ENCODE results near the gene C6.

Gene C6

DNA sequence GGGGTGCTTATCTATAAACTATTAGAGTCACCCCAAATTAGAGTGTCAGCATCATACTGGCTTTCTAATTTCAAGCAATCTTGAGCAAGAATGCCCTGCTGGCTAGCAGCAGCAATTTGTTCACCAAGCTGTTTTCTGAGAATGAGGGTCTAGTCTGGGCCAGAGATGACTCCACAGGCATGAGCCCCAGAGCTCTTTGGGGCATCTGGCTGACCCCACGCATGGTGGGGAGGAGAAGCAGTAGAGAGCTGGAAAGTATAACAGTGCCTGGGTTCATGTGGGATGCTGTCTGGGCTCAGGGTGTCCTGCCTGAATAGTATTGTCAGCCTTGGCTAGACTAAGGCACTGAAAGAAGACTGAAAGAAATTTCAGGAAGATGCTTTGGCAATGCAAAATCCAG, 64.9 kb downstream of the C6 start:
- Histone ChIP-seq H3K36me3 (ENCODE audit: control insufficient read depth in 5 of 5, insufficient read depth in 5 of 5, low read length in 5 of 5) (peaks cover 0 to 5% (median 0%) of the 10 kb centered on the region in 5 donors), H3K9ac (ENCODE audit: low read length in 5 of 5) (no peak overlapping the region), H3K4me3 (ENCODE audit: low read depth in 1 of 5, low read length in 5 of 5) (no peak overlapping the region), H3K4me1 (ENCODE audit: control insufficient read depth in 5 of 5, insufficient read depth in 5 of 5, low read length in 5 of 5) (peaks cover 0 to 31% (median 17%) of the 10 kb centered on the region in 5 donors), H3K27me3 (ENCODE audit: control insufficient read depth in 5 of 5, insufficient read depth in 4 of 5, low read length in 5 of 5) (no peaks in the 10 kb centered on the region), H3K27ac (ENCODE audit: low read depth, low read length) (no peak overlapping the region), H3K9me3 (ENCODE audit: control insufficient read depth in 5 of 5, low read length in 5 of 5) (no peaks in the 10 kb centered on the region)

DNA sequence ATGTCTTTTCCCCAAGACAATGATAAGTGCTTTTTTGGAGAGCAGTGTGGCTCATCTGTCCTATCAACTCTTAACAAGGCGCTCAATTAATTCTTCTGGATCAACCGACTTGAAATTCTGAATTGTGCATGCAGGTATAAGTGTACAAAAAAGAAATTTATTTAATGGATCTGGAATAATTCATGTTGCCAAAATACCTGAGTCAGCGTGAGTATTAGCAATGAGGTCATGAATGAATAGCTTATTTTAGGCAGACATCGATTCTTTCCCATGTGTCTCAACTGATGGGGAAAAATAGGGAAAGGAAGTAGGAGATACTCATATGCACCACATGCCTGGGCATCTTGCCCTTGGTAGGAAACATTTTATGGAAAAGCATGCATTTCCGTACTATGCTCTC, 68.0 kb downstream of the C6 start:
- no peaks in the 10 kb centered on the region for H3K9me3 ChIP-seq (ENCODE audit: control insufficient read depth in 5 of 5, low read length in 5 of 5)
- H3K36me3 ChIP-seq (ENCODE audit: control insufficient read depth in 5 of 5, insufficient read depth in 5 of 5, low read length in 5 of 5): peaks cover 0 to 13% (median 0%) of the 10 kb centered on the region in 5 donors
- peaks cover 0 to 11% (median 0%) of the 10 kb centered on the region in 5 donors for H3K4me1 ChIP-seq (ENCODE audit: control insufficient read depth in 5 of 5, insufficient read depth in 5 of 5, low read length in 5 of 5)
- H3K27ac ChIP-seq (ENCODE audit: low read depth, low read length): no peak overlapping the region
- H3K27me3 ChIP-seq (ENCODE audit: control insufficient read depth in 5 of 5, insufficient read depth in 4 of 5, low read length in 5 of 5): no peaks in the 10 kb centered on the region
- H3K4me3 ChIP-seq (ENCODE audit: low read depth in 1 of 5, low read length in 5 of 5): no peak overlapping the region
- no peak overlapping the region for H3K9ac ChIP-seq (ENCODE audit: low read length in 5 of 5)

DNA sequence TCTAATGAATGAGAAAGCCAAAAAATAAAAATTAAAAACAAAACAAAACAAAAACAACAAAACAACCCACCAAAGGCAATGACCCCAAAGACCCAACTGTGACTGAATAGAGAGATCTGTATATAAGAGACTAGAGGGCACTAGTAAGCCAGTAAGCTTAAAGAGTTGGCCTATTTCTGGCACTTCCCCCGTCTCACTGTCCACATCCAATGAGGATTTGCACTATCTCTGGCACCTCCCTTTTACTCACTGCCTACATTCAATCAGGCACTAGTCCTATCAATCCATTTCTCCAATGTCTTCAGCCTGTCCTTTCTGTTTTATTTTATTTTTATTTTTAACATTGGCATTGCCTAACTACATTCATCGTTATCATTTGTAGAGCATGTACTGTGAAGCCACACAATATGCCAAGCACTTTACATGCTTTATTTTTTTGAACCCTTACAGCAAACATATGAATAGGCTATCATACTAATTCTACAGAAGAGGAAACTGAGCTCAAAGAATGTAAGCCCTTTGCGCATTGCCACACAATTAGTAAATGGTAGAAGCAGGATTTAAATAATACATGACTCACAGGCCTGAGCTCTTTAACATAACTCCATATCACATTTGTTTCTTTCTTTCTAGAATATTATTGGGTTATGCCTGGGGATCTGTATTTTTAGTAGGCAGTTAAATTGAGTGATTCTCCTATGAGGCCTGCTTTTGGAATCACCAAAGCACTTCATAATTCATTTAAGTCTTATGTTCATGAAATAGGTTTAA, 70.0 kb downstream of the C6 start:
- Histone ChIP-seq H3K27ac (ENCODE audit: low read depth, low read length) (no peak overlapping the region), H3K36me3 (ENCODE audit: control insufficient read depth in 5 of 5, insufficient read depth in 5 of 5, low read length in 5 of 5) (peaks cover 0 to 13% (median 0%) of the 10 kb centered on the region in 5 donors), H3K4me1 (ENCODE audit: control insufficient read depth in 5 of 5, insufficient read depth in 5 of 5, low read length in 5 of 5) (peaks cover 0 to 7% (median 0%) of the 10 kb centered on the region in 5 donors), H3K27me3 (ENCODE audit: control insufficient read depth in 5 of 5, insufficient read depth in 4 of 5, low read length in 5 of 5) (no peaks in the 10 kb centered on the region), H3K4me3 (ENCODE audit: low read depth in 1 of 5, low read length in 5 of 5) (no peak overlapping the region), H3K9me3 (ENCODE audit: control insufficient read depth in 5 of 5, low read length in 5 of 5) (peaks cover 0 to 10% (median 3%) of the 10 kb centered on the region in 5 donors), H3K9ac (ENCODE audit: low read length in 5 of 5) (no peak overlapping the region)

DNA sequence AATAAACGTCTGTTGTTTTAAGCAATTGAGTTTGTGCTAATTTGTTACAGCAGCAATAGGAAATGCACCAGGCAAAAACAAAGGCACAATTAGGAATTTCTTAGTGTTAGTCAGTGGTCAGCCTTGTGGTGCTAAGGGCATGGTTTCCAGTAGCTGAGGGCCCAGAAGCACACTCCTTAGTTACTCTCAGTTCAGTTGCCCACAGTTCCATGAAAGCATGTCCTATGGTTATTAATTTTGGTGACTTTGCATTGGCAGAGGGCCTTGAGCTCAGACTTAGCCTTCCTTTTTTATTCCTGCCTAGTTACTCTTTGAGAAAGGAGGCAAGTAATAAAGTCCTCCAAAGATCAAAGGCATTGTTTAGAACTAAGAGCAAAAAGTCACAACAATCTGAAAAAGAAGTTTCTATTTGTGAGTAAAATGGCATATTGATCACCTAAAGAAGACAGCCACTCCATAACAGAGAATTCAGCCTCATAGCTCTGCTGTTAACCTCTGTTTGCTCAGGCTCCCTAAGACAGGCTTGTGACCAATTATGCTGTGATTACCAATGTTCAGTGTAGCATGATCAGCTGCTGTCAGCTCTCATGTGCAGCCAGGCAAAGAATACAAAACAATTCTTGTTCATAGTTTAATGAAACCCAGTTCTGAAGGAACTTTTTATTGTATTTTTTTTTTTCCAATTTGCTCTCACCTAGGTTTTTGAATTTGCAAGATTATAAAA, 85.2 kb downstream of the C6 start:
- Histone ChIP-seq H3K36me3 (ENCODE audit: control insufficient read depth in 5 of 5, insufficient read depth in 5 of 5, low read length in 5 of 5) (no peaks in the 10 kb centered on the region), H3K27me3 (ENCODE audit: control insufficient read depth in 5 of 5, insufficient read depth in 4 of 5, low read length in 5 of 5) (no peaks in the 10 kb centered on the region), H3K4me1 (ENCODE audit: control insufficient read depth in 5 of 5, insufficient read depth in 5 of 5, low read length in 5 of 5) (no peaks in the 10 kb centered on the region), H3K4me3 (ENCODE audit: low read depth in 1 of 5, low read length in 5 of 5) (no peak overlapping the region), H3K9ac (ENCODE audit: low read length in 5 of 5) (no peak overlapping the region), H3K9me3 (ENCODE audit: control insufficient read depth in 5 of 5, low read length in 5 of 5) (no peaks in the 10 kb centered on the region), H3K27ac (ENCODE audit: low read depth, low read length) (no peak overlapping the region)

DNA sequence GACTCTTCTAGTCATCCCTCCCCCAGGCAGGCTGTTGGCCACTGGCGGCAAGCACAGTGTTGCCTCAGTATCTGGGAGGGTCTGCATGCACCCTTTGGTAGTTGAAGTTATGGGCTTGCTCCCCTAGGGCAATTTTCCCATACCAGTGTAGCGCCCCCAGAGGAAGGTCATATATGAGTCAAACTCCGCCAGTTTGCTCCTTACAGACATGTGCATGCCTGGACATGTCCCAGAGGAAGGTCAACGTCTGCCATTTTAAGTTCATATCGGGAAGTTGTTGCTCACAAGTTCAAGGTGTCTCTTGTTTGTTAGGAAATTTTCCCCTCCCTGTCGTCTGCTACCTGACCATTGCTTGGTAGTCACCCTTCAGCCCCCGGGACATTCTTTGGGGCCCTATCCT, 90.9 kb downstream of the C6 start:
- Histone ChIP-seq H3K27ac (ENCODE audit: low read depth, low read length) (no peak overlapping the region), H3K4me1 (ENCODE audit: control insufficient read depth in 5 of 5, insufficient read depth in 5 of 5, low read length in 5 of 5) (peaks cover 0 to 8% (median 0%) of the 10 kb centered on the region in 5 donors), H3K4me3 (ENCODE audit: low read depth in 1 of 5, low read length in 5 of 5) (no peak overlapping the region), H3K9me3 (ENCODE audit: control insufficient read depth in 5 of 5, low read length in 5 of 5) (no peaks in the 10 kb centered on the region), H3K9ac (ENCODE audit: low read length in 5 of 5) (no peak overlapping the region), H3K36me3 (ENCODE audit: control insufficient read depth in 5 of 5, insufficient read depth in 5 of 5, low read length in 5 of 5) (no peaks in the 10 kb centered on the region), H3K27me3 (ENCODE audit: control insufficient read depth in 5 of 5, insufficient read depth in 4 of 5, low read length in 5 of 5) (no peaks in the 10 kb centered on the region)

DNA sequence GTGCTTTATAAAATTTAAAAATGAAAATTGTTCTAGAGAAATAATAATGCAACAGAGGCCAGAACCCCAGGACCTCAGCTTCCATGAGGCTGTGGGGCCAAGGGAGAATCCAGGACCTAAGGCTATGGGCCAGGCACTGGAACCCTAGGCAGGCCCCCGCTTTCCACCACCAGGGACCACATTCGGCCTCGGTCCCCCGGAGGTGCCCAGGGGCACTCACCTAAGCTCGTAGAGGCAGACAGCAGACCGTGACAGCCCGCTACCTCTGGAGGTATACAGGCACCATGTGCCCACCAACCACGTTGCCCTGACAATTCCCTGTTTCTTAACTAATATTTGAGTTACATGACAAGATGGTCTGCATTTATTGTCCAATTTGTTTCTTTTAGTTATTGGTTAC, 92.7 kb downstream of the C6 start:
- peaks cover 0 to 8% (median 0%) of the 10 kb centered on the region in 5 donors for H3K4me1 ChIP-seq (ENCODE audit: control insufficient read depth in 5 of 5, insufficient read depth in 5 of 5, low read length in 5 of 5)
- no peaks in the 10 kb centered on the region for H3K9me3 ChIP-seq (ENCODE audit: control insufficient read depth in 5 of 5, low read length in 5 of 5)
- H3K27ac ChIP-seq (ENCODE audit: low read depth, low read length): no peak overlapping the region
- H3K4me3 ChIP-seq (ENCODE audit: low read depth in 1 of 5, low read length in 5 of 5): no peak overlapping the region
- no peaks in the 10 kb centered on the region for H3K27me3 ChIP-seq (ENCODE audit: control insufficient read depth in 5 of 5, insufficient read depth in 4 of 5, low read length in 5 of 5)
- H3K9ac ChIP-seq (ENCODE audit: low read length in 5 of 5): no peak overlapping the region
- H3K36me3 ChIP-seq (ENCODE audit: control insufficient read depth in 5 of 5, insufficient read depth in 5 of 5, low read length in 5 of 5): no peaks in the 10 kb centered on the region

DNA sequence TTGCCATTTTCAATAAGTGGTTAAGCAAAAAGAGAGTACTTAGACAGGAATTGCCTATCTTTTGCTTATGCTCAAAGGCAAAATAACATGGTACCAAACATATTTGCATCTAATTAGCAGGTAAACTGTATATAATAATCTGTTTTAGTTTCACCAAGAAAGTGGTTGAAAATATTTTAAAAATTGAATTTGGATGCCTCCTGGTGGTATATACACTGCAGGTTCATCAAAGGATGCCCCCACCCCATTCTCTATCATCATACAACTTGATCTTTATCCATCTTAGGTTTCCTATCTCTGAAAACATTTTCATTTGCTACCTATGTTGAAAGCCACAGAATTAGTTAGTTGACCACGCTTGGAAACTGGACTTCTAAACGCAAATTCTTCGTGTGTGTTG, 95.2 kb downstream of the C6 start:
- no peaks in the 10 kb centered on the region for H3K36me3 ChIP-seq (ENCODE audit: control insufficient read depth in 5 of 5, insufficient read depth in 5 of 5, low read length in 5 of 5)
- no peak overlapping the region for H3K27ac ChIP-seq (ENCODE audit: low read depth, low read length)
- no peaks in the 10 kb centered on the region for H3K27me3 ChIP-seq (ENCODE audit: control insufficient read depth in 5 of 5, insufficient read depth in 4 of 5, low read length in 5 of 5)
- no peak overlapping the region for H3K9ac ChIP-seq (ENCODE audit: low read length in 5 of 5)
- no peaks in the 10 kb centered on the region for H3K9me3 ChIP-seq (ENCODE audit: control insufficient read depth in 5 of 5, low read length in 5 of 5)
- peaks cover 0 to 8% (median 0%) of the 10 kb centered on the region in 5 donors for H3K4me1 ChIP-seq (ENCODE audit: control insufficient read depth in 5 of 5, insufficient read depth in 5 of 5, low read length in 5 of 5)
- H3K4me3 ChIP-seq (ENCODE audit: low read depth in 1 of 5, low read length in 5 of 5): no peak overlapping the region

DNA sequence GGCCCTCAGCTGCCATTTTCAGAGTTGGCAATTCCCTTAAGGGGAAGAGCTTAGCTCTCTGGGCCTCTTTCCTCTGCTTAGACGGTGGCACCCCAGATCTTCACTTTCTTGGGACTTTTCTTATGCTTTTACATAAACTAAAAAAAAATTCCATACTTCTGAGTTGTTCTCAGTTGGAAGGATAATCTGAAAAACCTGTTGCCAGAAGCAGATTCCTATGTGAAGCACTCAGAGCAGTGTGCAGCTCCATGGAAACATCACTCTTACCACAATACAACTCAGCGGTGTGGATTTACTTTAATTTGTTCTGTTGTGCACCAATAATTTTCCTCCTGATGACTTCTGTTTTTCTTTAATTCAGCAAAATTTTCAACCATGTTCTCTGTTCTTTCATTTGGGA, 98.1 kb downstream of the C6 start:
- H3K9ac ChIP-seq (ENCODE audit: low read length in 5 of 5): no peak overlapping the region
- H3K4me3 ChIP-seq (ENCODE audit: low read depth in 1 of 5, low read length in 5 of 5): no peak overlapping the region
- no peaks in the 10 kb centered on the region for H3K27me3 ChIP-seq (ENCODE audit: control insufficient read depth in 5 of 5, insufficient read depth in 4 of 5, low read length in 5 of 5)
- H3K36me3 ChIP-seq (ENCODE audit: control insufficient read depth in 5 of 5, insufficient read depth in 5 of 5, low read length in 5 of 5): no peaks in the 10 kb centered on the region
- H3K9me3 ChIP-seq (ENCODE audit: control insufficient read depth in 5 of 5, low read length in 5 of 5): no peaks in the 10 kb centered on the region
- H3K4me1 ChIP-seq (ENCODE audit: control insufficient read depth in 5 of 5, insufficient read depth in 5 of 5, low read length in 5 of 5): no peaks in the 10 kb centered on the region
- no peak overlapping the region for H3K27ac ChIP-seq (ENCODE audit: low read depth, low read length)

DNA sequence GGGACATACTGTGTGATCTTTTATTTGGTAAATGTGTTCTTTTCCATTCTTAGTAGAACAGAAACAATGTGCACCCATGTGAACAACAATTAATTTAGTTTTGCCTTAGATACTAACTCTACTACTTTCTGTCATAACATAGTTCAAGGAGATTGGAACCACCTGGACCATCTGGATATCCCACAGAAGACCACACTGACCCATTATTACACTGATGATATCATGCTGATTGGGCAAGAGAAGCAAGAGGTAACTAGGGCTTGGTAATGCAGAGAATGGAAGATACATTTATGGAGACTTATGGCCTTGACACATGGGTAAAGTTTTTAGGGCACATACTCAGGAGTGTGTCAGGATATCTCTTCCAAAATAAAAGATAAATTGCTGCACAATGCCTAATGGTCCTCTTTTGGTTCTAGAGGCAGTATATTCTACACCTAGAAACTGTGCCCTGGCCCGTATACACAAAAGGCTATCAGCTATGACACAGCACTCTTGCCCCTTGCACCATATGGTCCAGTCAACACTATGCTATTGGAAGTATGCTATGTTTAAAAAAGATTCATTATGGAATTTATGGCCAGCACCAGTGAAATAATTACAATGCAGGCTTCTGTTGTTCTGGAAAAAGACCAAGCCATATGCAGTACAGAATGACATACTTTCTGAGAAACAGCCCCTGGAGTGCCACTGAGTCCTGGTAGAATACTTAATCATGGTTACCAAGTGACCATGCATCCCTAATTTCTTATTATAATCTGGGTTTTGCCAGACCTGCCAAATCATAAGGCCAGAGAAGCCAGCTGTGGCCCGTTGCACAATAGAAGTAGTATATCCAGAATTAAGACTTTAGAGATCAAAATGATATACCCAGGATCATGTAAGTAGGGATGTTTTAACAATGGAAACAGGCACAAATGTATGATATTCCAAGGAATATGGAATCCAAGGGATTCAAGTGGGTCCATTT, 100.6 kb downstream of the C6 start:
- Histone ChIP-seq H3K9me3 (ENCODE audit: control insufficient read depth in 5 of 5, low read length in 5 of 5) (no peaks in the 10 kb centered on the region), H3K27ac (ENCODE audit: low read depth, low read length) (no peak overlapping the region), H3K4me3 (ENCODE audit: low read depth in 1 of 5, low read length in 5 of 5) (no peak overlapping the region)

More for the DNA sequence above, 100.6 kb downstream of the C6 start:
- H3K27me3 ChIP-seq (ENCODE audit: control insufficient read depth in 5 of 5, insufficient read depth in 4 of 5, low read length in 5 of 5): no peaks in the 10 kb centered on the region
- no peak overlapping the region for H3K9ac ChIP-seq (ENCODE audit: low read length in 5 of 5)
- no peaks in the 10 kb centered on the region for H3K4me1 ChIP-seq (ENCODE audit: control insufficient read depth in 5 of 5, insufficient read depth in 5 of 5, low read length in 5 of 5)
- no peaks in the 10 kb centered on the region for H3K36me3 ChIP-seq (ENCODE audit: control insufficient read depth in 5 of 5, insufficient read depth in 5 of 5, low read length in 5 of 5)
